GM19099 (cell line): Measurements from ENCODE around the gene SLCO3A1.

ENCODE experiments used
- POLR2A ChIP-seq: IDR thresholded peaks from 3 replicates; pipeline ENCODE4 v1.6.1; 2011; ENCODE audit warnings: low read depth; ENCODE audit not compliant: insufficient read length; ENCODE audit errors: extremely low read depth

SLCO3A1 gene

GRCh38 chr15:91909111-91909510 lies 55.6 kb downstream of the SLCO3A1 start:
- TF ChIP-seq POLR2A: no peak

DNA sequence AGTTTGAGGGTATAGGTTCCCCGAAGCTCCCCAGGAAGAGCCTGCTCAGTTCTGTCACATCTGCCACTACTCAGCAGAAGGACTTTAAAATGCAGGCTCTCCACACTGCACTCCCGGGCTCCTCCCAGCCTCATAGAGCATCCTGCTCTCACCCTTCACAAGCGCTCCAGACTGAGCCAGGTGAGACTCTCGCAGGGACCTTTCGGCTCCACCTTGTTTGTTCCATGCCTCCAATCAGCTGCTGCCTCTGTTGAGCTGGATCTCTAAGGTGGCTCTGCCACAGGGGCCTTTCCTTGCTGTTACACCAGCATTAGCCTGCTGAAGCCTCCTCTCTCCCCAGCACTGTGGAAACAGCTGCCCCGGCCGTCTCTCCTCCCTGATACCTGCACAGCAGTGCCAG lies 56.1 kb downstream of the SLCO3A1 start:
- no peak for TF ChIP-seq POLR2A

DNA sequence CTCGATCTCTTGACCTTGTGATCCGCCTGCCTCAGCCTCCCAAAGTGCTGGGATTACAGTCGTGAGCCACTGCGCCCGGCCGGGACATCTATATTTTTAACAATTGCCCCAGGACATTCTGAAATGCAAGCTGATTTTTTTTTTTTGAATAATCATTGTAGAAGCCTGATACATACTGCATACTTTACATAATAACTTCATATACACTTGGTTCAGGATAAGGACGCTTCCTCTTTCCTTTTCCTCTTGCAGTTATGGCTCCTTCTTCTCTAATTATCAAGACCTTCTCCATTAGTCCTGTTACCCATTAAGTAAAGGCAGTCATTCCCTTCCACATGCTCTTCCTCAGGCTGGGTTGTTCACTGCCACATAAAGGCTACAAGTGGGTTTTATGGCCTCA lies 58.3 kb downstream of the SLCO3A1 start:
- no peak for TF ChIP-seq POLR2A

DNA sequence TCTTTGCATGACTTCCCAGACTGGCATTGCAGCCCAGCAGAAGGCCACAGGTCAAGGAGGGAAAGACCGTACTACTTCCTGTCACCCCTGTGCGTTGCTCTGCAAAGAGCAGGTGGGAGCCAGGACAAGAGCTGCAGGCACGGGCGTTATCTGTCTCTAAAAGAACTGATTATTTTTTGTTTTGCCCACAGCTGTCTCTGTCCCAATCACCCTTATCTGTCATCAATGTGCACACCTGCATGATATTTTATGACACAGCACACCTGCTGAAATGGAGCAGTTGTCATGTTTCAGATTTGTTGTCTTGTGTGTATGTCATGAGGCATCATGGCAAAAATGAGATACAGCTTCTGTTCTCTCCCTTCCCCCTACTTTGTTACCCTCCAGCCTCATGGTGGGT lies 58.8 kb downstream of the SLCO3A1 start:
- TF ChIP-seq POLR2A: no peak

DNA sequence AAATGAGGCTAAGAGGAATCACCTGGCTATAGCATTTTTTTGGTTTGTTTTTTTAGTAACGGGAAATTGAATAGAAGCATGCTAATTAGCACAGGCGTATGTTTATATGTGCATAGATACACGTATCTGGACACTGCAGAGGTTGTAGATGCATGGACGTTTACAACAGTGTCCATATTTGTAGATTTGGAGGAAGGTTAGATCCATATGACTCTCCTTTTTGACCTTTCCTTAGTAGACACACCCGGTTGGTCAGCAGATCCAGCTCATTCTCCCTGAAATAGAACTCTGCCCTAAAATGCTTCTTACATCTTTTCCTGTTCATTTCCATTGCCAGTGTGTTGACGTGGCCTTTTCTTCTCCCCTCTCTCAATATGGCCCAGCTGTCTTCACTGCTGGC lies 60.1 kb downstream of the SLCO3A1 start:
- TF ChIP-seq POLR2A: no peak

- TF ChIP-seq POLR2A: no peak
Observed at GRCh38 chr15:91915576-91915975, 62.1 kb downstream of the SLCO3A1 start.

DNA sequence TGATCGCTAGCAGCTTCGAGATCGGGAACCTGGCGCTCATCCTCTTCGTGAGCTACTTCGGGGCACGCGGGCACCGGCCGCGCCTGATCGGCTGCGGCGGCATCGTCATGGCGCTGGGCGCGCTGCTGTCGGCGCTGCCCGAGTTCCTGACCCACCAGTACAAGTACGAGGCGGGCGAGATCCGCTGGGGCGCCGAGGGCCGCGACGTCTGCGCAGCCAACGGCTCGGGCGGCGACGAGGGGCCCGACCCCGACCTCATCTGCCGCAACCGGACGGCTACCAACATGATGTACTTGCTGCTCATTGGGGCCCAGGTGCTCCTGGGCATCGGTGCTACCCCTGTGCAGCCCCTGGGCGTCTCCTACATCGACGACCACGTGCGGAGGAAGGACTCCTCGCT lies 62.5 kb downstream of the SLCO3A1 start:
- TF ChIP-seq POLR2A: no peak

DNA sequence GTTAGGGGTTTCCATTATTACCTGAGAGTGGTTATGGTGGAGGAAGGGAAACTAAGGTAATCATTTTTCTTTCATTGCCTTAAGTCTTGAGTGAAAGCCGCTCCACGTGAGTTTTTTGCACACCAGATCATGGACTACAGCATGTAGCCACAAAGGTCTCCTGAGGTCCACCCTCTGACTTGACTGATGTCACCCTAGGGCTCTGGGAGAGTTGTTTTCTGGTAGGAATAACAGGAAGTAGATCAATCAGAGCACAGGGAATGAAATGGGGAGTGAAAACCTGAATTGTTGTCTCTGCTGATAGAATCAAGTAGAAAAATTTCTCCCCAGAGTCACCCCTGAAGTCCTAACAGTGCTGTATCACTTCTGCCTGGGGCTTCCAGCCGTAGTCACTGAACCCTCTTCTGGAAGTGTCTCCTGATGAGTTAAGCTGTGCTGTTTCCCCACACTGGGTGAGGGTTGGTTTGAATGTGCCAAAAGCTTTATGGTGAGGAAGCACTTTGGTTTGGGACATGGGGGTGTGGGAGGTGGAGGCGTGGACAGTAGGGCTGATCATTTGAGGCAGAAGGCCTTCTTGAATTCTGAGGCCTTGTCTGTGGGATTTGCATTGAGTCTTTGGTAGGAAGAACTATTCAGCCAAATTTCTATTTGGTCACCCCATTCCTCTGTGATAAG lies 64.3 kb downstream of the SLCO3A1 start:
- TF ChIP-seq POLR2A: no peak

- no peak for TF ChIP-seq POLR2A
Observed at GRCh38 chr15:91919014-91919534, 65.6 kb downstream of the SLCO3A1 start.

- no peak for TF ChIP-seq POLR2A
Observed at GRCh38 chr15:91921188-91921842, 67.8 kb downstream of the SLCO3A1 start.

DNA sequence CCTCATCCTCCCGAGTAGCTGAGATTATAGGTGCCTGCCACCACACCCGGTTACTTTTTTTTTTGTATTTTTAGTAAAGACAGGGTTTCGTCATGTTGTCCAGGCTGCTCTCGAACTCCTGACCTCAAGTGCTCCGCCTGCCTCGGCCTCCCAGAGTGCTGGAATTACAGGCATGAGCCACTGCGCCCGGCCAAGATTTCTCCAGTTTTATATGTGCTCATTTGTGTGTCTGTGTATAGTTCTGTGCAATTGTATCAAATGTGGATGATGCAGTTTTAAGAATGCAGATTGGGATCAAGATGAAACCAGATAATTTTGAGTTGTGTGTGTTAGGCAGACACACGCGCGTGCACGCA lies 68.3 kb downstream of the SLCO3A1 start:
- TF ChIP-seq POLR2A: no peak

DNA sequence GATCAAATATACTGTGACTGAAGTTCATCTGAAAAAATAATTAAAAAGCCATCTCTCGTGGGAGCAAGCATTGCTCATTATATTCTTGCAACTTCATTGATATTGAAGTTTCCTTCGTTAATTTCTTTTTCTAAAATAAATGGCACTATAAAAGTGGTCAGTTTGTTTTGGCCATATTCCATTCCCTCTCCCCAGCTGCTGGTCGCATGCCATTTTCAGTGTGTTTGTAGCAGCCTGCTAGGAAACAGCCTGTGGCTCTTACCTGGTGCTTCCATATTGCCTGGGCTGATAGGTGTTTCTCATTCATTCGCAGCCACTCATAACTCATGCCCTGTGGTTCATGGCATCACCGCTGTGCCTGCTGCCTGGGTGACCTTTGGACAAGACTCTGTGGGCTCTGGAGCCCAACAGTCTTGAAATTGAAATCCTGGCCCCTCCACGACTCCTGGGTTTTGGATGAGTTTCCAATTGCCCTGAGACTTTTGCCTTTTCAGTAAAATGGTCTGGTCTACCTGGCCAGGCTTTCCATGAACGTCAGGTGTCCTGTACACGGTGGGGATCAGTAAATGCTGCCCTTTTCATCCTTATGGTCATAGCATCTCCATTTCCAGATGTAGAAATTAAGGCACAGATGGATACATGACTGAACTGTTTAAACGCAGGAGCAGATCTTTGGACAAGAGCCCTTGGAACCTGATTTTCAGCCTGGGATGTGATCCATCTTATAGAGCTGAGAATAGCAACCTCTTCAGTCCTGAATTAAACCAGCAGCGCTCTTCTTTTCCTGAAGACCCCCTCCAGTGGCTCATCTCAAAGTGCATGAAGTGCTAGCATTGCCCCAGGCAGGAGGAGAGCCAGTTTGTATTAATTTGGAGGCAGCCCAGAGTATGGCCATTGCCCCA lies 69.4 kb downstream of the SLCO3A1 start:
- no peak for TF ChIP-seq POLR2A

GRCh38 chr15:91924183-91924582 lies 70.7 kb downstream of the SLCO3A1 start:
- no peak for TF ChIP-seq POLR2A

DNA sequence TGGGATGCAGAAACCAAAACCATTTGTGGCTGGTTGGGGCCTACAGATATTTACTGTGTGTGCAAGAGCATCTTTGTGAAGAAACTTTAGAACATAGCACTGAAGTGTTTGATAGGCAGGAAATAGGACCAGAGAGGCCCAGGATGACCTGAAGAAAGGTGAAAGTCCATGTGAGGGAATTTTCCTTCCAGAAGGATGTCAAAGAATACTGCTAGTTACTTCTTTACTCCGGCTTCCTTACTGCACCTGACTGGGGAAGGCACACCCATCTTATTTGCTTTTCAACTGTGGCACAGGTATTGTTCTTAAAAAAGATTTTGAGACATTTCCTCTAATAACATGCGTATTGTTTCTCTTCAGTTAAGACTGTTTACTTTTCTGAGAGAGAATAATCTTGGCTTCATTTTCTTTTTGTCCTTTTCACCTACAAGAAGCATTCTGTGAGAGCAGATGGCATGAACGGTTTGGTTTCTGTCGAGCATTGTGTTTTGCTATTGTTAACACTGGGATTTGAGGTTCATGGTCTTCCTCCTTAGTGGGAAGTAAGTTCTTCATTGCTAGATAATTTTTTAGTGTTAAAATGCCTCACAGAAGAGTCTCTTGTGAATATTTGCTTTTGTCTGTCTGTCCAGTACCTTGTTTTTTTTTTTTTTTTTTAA lies 71.5 kb downstream of the SLCO3A1 start:
- no peak for TF ChIP-seq POLR2A

DNA sequence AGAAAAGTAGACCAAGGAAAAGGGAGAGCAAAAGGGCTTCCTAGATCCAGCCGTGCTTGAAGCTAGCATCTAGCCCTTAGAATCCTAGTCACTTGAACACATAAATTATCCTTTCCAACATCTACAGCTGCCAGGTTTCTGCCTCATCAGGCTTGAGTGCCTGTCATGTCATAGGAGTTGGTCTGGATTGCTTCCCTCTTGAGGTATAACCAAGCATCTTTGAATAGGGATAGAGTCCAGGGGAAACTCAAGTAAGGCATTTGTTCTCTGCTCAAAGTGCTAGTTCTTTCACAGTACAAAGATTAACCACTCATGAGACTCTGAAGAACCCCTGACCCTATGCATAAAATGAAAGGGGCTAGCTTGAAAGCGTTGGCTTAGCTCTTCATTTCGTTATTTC lies 72.3 kb downstream of the SLCO3A1 start:
- TF ChIP-seq POLR2A: no peak

GRCh38 chr15:91926908-91927270 lies 73.4 kb downstream of the SLCO3A1 start:
- no peak for TF ChIP-seq POLR2A

DNA sequence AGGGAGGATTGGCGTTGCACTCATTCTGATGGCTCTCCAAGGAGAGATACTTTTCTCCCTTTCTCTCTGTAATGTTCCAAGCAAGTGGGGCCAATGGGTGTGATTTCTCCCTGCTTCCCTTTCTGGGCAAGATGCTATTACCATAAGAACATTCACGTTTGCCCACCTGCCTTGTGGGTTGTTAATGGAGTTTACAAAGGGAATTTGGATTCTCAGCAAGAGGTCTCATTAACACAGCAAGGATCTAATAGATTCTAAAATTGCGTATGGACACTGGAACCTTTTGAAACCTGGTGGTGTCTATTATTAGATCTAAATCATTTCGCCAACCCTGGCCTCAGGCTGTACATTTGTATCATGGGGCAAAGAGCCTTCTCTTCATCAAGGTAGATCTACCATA lies 74.1 kb downstream of the SLCO3A1 start:
- no peak for TF ChIP-seq POLR2A
